Mucosa of stomach (tissue), 1 donor: ENCODE data around the gene KRT36.

Experiments used
- H3K27me3 ChIP-seq: one replicate; pipeline ENCODE4 v1.7.0; 2013; ENCODE audit warnings: mild to moderate bottlenecking, low read length; ENCODE audit not compliant: control insufficient read depth, insufficient read depth
- H3K36me3 ChIP-seq: one replicate; pipeline ENCODE4 v1.7.0; 2013; ENCODE audit warnings: low read length; ENCODE audit not compliant: control insufficient read depth, insufficient read depth
- H3K4me1 ChIP-seq: one replicate; pipeline ENCODE4 v1.7.0; 2013; ENCODE audit warnings: mild to moderate bottlenecking, low read length; ENCODE audit not compliant: control insufficient read depth, insufficient read depth
- H3K4me3 ChIP-seq: one replicate; pipeline ENCODE4 v1.7.0; 2013; ENCODE audit warnings: low read length
- H3K9ac ChIP-seq: one replicate; pipeline ENCODE4 v1.7.0; 2013; ENCODE audit warnings: mild to moderate bottlenecking, low read length, moderate library complexity
- H3K9me3 ChIP-seq: one replicate; pipeline ENCODE4 v1.7.0; 2013; ENCODE audit warnings: mild to moderate bottlenecking, low read length, moderate library complexity; ENCODE audit not compliant: control insufficient read depth
- donor health status: Pancreatic carcinoma.

KRT36 gene

DNA sequence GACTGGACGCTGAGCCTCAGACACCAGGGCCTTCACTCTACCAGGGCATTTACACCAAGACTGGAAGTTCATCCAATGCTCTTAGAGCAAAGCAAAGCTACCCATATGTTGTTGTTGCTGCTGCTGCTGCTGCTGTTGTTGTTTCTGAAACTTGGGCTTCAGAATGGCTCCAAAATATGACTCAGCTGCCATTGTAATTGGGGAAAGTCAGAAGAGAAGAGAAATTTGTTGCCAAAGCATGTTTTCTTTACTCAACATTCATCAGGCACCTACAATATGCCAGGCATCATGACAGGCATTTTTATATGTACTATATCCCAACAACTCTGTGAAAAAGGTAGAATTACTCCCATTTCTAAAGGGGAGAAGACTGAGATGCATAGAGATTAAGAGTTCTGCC, 34.5 kb downstream of the KRT36 start:
- no peak overlapping the region for H3K4me3 ChIP-seq
- no peaks in the 10 kb centered on the region for H3K36me3 ChIP-seq
- H3K27me3 ChIP-seq = peaks cover 5% of the 10 kb centered on the region
- H3K9me3 ChIP-seq = no peaks in the 10 kb centered on the region
- H3K9ac ChIP-seq = no peak overlapping the region
- no peaks in the 10 kb centered on the region for H3K4me1 ChIP-seq

DNA sequence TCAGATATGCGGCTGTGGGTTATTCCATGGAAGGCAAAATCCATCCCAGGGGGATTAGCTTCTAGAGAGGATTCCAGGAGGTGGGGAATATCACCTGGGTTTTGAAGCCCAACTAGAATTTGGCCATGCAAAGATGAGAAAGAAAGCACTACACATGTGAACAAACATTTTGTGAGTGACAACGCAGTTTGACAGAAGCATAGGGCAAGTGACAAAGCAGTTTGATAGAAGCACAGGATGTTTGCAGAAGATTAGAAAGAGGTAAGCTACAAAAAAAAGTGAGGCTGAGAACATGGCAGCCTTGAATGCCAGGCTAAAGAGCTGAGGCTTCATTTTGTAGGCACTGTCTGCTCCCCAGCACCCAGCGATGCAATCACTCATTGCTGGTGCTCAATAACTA, 36.6 kb downstream of the KRT36 start:
- Histone ChIP-seq H3K27me3 (peaks cover 5% of the 10 kb centered on the region), H3K4me3 (no peak overlapping the region), H3K9me3 (no peaks in the 10 kb centered on the region), H3K4me1 (no peaks in the 10 kb centered on the region), H3K9ac (no peak overlapping the region), H3K36me3 (no peaks in the 10 kb centered on the region)

DNA sequence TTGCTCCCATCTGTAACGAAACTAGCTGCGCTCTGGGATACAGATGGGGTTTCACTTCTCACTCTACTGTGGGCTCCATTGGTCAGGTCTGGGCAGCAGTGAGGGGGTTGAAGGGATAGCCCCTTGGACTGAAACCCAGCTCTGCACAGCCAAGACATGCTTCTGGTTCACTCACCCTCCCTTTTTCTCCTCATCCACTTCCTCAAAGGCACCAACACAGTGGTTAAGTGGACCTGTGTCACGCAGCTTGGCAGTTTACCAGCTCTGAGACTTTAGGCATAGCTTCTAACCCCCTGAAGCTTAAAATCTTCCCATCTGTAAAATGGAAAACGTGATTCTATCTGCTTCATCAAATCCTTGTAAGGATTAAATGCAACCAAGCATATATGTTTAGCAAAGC, 37.4 kb downstream of the KRT36 start:
- H3K9ac ChIP-seq = no peak overlapping the region
- no peak overlapping the region for H3K4me3 ChIP-seq
- no peaks in the 10 kb centered on the region for H3K9me3 ChIP-seq
- H3K36me3 ChIP-seq = no peaks in the 10 kb centered on the region
- no peaks in the 10 kb centered on the region for H3K4me1 ChIP-seq
- peaks cover 5% of the 10 kb centered on the region for H3K27me3 ChIP-seq

DNA sequence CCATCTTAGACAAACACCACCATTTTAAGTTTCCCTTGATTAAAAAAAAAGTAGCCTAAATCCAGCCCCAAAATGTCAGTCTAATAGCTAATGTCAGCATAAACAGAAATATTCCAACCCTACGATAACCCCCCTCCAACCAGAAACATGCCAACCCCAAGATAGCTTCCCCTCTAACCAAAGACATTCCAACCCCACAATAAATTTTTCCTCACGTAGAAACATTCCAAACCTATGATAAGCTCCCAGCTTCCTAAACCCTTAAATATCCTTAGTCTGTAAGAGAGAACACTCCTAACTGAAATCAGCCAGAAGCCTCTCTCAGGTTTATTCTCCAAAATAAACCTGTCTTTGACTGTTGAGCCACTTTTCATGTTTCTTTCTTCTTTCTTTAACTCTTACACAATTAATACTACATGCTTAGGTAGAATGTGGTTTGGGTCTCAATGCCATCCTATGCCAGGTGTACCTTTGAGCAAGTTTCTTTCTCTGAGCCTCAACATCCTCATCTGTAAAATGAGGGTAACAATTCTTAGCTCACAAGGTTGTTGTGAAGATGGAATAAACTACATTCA, 38.5 kb downstream of the KRT36 start:
- Histone ChIP-seq H3K36me3 (no peaks in the 10 kb centered on the region), H3K27me3 (peaks cover 5% of the 10 kb centered on the region), H3K4me1 (no peaks in the 10 kb centered on the region), H3K9ac (no peak overlapping the region), H3K4me3 (no peak overlapping the region), H3K9me3 (no peaks in the 10 kb centered on the region)

DNA sequence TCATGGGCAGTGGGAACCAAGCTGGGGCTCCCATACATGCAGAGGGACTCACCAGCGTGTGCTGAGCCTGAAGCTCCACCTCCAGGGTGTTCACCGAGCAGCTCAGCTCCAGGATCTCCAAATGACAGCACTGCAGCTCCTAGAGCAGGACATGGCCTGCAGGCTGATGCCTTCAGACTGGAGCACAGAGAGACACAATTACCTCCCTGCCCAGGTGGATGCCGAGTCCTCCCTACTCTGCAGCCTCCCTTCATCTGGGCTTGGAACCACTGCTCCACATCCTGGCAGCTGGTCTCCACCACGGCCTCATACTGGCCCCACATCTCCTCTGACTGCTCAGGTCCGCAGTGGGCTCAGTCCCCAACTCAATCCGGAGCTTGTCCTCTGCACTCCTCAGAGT, 40.7 kb downstream of the KRT36 start:
- peaks cover 4% of the 10 kb centered on the region for H3K27me3 ChIP-seq
- no peak overlapping the region for H3K4me3 ChIP-seq
- no peaks in the 10 kb centered on the region for H3K9me3 ChIP-seq

DNA sequence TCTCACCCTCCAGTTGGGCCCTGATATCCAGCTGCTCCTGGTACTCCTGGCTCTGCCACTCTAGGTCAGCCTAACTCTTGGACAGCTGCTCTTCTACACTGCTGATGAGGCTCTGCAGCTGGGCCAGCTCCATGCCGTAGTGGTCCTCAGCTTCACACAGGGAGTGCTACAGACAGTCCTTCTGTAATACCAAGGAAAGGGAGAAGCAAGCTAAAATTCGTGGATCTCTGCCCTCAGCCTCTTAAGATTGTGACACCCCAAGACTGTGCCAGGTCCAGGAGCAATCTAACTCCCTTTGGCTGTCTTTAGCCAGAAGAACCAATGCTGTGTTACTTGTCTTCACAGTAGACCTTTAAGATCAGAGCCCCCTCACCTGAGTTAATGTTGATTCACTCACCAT, 41.2 kb downstream of the KRT36 start:
- Histone ChIP-seq H3K4me3 (no peak overlapping the region), H3K4me1 (no peaks in the 10 kb centered on the region), H3K9ac (no peak overlapping the region), H3K36me3 (no peaks in the 10 kb centered on the region), H3K27me3 (no peaks in the 10 kb centered on the region), H3K9me3 (no peaks in the 10 kb centered on the region)

More for the DNA sequence above, 40.7 kb downstream of the KRT36 start:
- Histone ChIP-seq H3K4me1 (no peaks in the 10 kb centered on the region), H3K9ac (no peak overlapping the region), H3K36me3 (no peaks in the 10 kb centered on the region)

DNA sequence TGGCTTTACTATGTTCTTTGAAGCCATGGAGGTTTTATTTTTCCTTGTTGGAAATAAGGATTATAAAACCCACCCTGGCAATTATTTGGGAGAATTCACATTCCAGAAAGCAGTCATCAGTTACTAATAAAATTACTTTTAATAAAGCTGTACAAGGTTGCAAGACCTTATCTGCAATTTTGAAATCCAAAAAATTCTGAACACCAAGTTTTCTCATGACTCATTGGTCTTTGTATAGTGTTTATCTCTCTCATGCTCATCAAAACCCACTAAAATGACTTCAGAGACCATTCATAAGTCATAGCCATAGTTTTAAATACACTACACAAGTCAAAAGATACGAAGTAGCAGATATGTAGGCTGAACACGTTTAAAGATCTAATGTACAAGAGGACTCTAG, 42.9 kb downstream of the KRT36 start:
- Histone ChIP-seq H3K9me3 (no peaks in the 10 kb centered on the region), H3K4me1 (no peaks in the 10 kb centered on the region), H3K36me3 (no peaks in the 10 kb centered on the region), H3K9ac (no peak overlapping the region), H3K4me3 (no peak overlapping the region), H3K27me3 (no peaks in the 10 kb centered on the region)

DNA sequence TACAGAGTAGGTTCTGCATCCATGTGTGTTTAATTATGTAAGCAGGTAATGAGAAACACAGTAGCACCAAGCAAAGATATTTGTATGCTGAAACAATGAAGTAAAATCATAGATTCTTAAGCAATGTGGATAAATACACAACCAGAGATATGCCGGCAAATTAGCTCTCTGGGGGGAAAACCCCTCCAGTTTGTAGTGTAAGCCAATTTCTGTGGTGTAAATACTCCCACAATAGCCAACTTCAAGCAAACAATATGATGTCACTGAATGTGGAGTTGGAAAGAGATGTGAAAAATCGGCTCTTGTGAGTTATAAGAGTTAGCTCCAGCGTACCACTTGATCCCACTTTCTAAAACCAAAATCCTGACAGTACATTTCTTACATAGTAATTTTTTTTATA, 45.1 kb downstream of the KRT36 start:
- no peaks in the 10 kb centered on the region for H3K36me3 ChIP-seq
- H3K27me3 ChIP-seq = no peaks in the 10 kb centered on the region

DNA sequence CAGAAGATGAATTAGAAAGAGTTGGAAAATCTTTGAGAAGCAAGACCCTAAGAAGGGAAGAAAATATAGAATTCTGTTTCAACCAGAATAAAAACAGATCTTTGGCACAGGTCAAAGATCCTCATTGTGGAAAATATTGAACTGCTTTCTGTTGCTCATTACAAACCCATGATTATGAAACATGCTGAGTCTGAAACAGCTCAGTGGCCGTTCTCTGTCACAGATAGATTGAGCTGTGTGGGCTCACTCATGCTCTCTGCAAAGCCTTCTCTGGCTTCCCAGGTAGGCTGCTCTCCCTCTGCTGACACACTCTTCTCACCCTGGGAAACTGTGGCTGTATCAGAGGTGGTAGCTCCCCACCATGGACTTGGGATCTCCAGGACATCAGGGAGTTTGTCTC, 45.5 kb downstream of the KRT36 start:
- Histone ChIP-seq H3K27me3 (no peaks in the 10 kb centered on the region), H3K9me3 (no peaks in the 10 kb centered on the region), H3K4me3 (no peak overlapping the region), H3K9ac (no peak overlapping the region), H3K36me3 (no peaks in the 10 kb centered on the region), H3K4me1 (no peaks in the 10 kb centered on the region)

More for the DNA sequence above, 45.1 kb downstream of the KRT36 start:
- H3K9me3 ChIP-seq = no peaks in the 10 kb centered on the region
- no peak overlapping the region for H3K9ac ChIP-seq
- no peak overlapping the region for H3K4me3 ChIP-seq
- no peaks in the 10 kb centered on the region for H3K4me1 ChIP-seq

DNA sequence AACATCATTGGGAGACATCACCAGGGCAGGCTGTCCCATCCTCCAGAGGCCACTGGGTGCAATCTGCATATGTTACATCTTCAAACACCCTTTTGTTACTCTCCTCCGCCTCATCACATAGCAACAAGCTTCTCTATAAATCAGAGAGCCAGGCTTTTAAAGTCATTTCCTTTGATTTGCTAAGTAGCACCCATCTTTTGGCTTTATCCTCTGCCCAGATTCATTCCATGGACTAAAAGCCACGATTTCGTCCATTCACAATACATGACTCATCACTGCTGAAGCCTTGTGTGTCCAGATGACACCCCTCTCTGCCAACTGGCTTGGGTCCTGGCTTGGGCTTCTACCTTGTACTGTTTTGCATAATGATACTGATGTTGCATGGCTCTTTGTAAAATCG, 47.0 kb downstream of the KRT36 start:
- no peaks in the 10 kb centered on the region for H3K27me3 ChIP-seq
- no peaks in the 10 kb centered on the region for H3K4me1 ChIP-seq
- H3K4me3 ChIP-seq = no peak overlapping the region
- no peaks in the 10 kb centered on the region for H3K36me3 ChIP-seq
- no peaks in the 10 kb centered on the region for H3K9me3 ChIP-seq
- no peak overlapping the region for H3K9ac ChIP-seq

DNA sequence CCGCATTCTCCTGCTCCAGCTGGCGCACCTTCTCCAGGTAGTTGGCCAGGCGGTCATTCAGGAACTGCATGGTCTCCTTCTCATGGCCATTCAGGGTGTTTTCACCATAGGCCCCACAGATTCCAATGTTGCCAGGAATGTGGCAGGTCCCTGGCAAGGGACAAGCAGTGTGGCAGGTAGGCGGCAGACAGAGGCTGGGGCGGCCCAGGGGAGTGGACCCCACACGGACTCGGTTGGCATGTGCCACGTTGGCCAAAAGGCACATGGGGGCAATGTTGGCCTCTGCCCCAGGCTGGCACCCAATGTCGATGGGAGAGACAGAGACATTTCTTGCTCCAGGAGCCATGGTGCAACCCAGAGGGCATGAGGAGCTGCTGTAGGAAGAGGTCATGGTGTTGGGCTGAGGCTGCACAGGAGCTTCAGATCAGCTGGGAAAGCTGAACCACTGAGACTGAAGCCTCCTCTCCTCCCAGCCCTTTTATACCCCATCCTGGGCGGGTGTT, 49.1 kb downstream of the KRT36 start, which contains the start of gene KRT38:
Gene KRT38, minus strand, starts transcription at position 453 of the 503 bp plus-strand sequence. Its CDS starts 62 bp downstream, at position 391.
- no peak within 1 kb of the TSS for H3K4me3 ChIP-seq
- no peaks in the 10 kb centered on the region for H3K4me1 ChIP-seq
- H3K27me3 ChIP-seq = no peaks in the 10 kb centered on the region
- no peaks in the 10 kb centered on the region for H3K36me3 ChIP-seq
- H3K9me3 ChIP-seq = no peaks in the 10 kb centered on the region
- H3K9ac ChIP-seq = no peak within 1 kb of the TSS

DNA sequence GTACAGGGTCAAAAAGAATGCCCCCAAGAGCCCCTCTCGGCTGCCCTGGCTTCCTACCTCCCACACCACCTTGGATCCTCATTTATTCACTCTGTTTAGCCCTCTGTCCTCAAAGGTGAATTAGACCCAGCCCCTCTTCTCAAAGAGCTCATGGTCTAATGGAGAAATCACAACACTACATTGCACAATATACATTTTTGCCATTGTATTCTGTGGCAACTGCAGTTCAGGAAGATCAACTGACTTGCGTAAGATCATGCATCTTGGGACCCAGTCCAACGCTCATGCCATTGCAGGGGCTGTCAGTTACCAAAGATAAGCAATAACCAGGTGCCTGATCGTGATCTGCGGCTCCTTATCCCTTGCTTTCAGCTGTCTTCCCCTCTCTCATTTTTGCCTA, 50.3 kb downstream of the KRT36 start:
- Histone ChIP-seq H3K27me3 (no peaks in the 10 kb centered on the region), H3K9me3 (no peaks in the 10 kb centered on the region), H3K36me3 (no peaks in the 10 kb centered on the region), H3K4me1 (no peaks in the 10 kb centered on the region), H3K4me3 (no peak overlapping the region), H3K9ac (no peak overlapping the region)

DNA sequence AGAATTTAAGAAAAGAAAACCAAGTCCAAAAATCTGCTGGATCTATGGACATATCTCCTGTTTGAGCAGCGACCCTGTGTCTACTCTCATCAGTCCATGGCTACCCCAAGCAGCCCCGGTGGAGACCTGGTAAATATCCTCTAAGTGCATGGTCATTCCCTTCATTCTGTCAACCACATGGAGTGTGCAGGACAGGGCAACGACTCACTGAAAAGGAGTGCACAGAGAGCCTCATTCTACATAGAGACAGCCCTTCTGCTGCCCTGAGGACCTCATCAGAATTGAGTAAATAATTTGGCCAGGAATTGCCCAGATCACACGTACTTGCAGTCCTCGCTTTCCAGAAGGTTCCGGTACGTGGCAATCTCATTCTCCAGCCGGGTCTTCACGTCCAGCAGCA, 51.9 kb downstream of the KRT36 start:
- H3K4me1 ChIP-seq = no peaks in the 10 kb centered on the region
- H3K4me3 ChIP-seq = no peak overlapping the region
- no peak overlapping the region for H3K9ac ChIP-seq
- H3K9me3 ChIP-seq = no peaks in the 10 kb centered on the region
- no peaks in the 10 kb centered on the region for H3K36me3 ChIP-seq
- no peaks in the 10 kb centered on the region for H3K27me3 ChIP-seq
